Activated CD4-positive, alpha-beta T cell treated with anti-CD3 and anti-CD28 coated beads, Interleukin-2, Interleukin-4, amounts not matched to agents 100 ng/mL and 50 ng/mL, durations not matched to agents 16 hours and 8 hours (primary cell): Measurements from ENCODE around the gene ARHGAP25.

Experiments used
- DNase-seq: peaks from one replicate; pipeline ENCODE4 v3.0.0-alpha.2; 2020; ENCODE audit warnings: low spot score

ARHGAP25 gene

GRCh38 chr2:68831686-68832232 lies 97.1 kb downstream of the ARHGAP25 start:
- DNase-seq: no peak

- DNase-seq: peak; percentile 42
Observed at GRCh38 chr2:68832233-68832869, 97.7 kb downstream of the ARHGAP25 start.

- DNase-seq: no peak
Observed at GRCh38 chr2:68833162-68833561, 98.6 kb downstream of the ARHGAP25 start.

- DNase-seq: no peak
Observed at GRCh38 chr2:68834737-68835376, 100.2 kb downstream of the ARHGAP25 start.

- no peak for DNase-seq
Observed at GRCh38 chr2:68835621-68836020, 101.0 kb downstream of the ARHGAP25 start.

GRCh38 chr2:68837164-68837860 lies 102.7 kb downstream of the ARHGAP25 start:
- peak; percentile 47 for DNase-seq

GRCh38 chr2:68837861-68838341 lies 103.3 kb downstream of the ARHGAP25 start:
- DNase-seq: peak; percentile 79

- no peak for DNase-seq
Observed at GRCh38 chr2:68838641-68839040, 104.0 kb downstream of the ARHGAP25 start.

- peak; percentile 30 for DNase-seq
Observed at GRCh38 chr2:68839260-68839833, 104.7 kb downstream of the ARHGAP25 start.

- DNase-seq: no peak
Observed at GRCh38 chr2:68845043-68845442, 110.4 kb downstream of the ARHGAP25 start.

- no peak for DNase-seq
Observed at GRCh38 chr2:68846091-68846490, 111.5 kb downstream of the ARHGAP25 start.

- DNase-seq: no peak
Observed at GRCh38 chr2:68847751-68848150, 113.1 kb downstream of the ARHGAP25 start.

GRCh38 chr2:68849579-68850030 lies 115.0 kb downstream of the ARHGAP25 start:
- DNase-seq: no peak

- DNase-seq: no peak
Observed at GRCh38 chr2:68850524-68850923, 115.9 kb downstream of the ARHGAP25 start.

- no peak for DNase-seq
Observed at GRCh38 chr2:68853035-68853434, 118.4 kb downstream of the ARHGAP25 start.

GRCh38 chr2:68853915-68854314 lies 119.3 kb downstream of the ARHGAP25 start:
- no peak for DNase-seq

- no peak for DNase-seq
Observed at GRCh38 chr2:68854476-68854875, 119.9 kb downstream of the ARHGAP25 start.

GRCh38 chr2:68855550-68855949 lies 120.9 kb downstream of the ARHGAP25 start:
- DNase-seq: no peak

- DNase-seq: no peak
Observed at GRCh38 chr2:68857202-68857845, 122.7 kb downstream of the ARHGAP25 start.

GRCh38 chr2:68857855-68858456 lies 123.3 kb downstream of the ARHGAP25 start:
- peak; percentile 21 for DNase-seq

GRCh38 chr2:68860111-68860510 lies 125.5 kb downstream of the ARHGAP25 start:
- no peak for DNase-seq
